Measurements from ENCODE around the gene CHTF18.

DNA sequence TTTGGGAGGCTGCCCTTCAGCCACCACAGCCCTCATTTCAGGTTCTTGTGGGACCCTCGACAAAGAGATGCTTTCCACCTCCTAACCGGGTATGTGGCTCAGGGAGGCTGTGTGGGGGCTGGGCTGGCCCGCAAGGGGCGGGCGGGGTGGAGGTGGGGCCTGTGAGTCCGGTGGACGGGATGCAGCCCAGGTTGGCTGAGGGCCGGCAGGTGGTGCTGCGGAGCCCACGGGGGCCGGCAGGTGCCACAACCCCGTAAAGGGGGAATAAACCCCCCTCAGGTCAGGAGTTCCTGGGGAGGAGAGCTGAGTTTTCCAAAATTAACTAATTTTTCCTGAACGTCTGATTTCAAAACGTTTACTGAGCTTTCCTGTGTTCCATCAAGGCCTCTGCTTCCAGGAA lies 42.7 kb upstream of the CHTF18 start:
- TF ChIP-seq, protein P1, sequence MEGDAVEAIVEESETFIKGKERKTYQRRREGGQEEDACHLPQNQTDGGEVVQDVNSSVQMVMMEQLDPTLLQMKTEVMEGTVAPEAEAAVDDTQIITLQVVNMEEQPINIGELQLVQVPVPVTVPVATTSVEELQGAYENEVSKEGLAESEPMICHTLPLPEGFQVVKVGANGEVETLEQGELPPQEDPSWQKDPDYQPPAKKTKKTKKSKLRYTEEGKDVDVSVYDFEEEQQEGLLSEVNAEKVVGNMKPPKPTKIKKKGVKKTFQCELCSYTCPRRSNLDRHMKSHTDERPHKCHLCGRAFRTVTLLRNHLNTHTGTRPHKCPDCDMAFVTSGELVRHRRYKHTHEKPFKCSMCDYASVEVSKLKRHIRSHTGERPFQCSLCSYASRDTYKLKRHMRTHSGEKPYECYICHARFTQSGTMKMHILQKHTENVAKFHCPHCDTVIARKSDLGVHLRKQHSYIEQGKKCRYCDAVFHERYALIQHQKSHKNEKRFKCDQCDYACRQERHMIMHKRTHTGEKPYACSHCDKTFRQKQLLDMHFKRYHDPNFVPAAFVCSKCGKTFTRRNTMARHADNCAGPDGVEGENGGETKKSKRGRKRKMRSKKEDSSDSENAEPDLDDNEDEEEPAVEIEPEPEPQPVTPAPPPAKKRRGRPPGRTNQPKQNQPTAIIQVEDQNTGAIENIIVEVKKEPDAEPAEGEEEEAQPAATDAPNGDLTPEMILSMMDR (conservative IDR thresholded peaks at IDR 0.05; ENCODE audit: low read length), result peak; percentile 42; the same call in 1 of the 2 replicates
- no peak for TF ChIP-seq EZH2phosphoT487 (IDR thresholded peaks at IDR 0.05; ENCODE audit: borderline replicate concordance)

Measured in Loucy (cell line).